ENCODE measurements around the gene HILPDA.

DNA sequence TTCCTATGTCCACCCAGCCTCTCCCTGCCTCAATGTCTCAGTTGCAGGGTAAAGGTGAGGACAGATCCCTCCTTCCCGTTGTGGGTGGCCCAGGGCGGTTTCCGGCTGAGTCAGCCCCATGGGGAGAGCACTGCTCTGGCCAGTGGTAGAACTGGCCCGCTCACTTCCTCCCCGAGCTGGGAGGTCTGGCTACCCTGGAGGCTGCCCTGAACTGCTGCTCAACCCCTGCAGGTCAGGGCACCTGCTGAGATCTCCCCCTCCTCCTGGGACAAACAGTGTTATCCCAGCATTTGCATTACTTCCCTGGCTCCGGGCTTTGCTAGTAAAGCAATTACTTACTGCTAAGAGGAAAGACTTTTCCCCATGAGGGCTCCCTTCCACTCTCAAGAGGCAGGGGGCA, 24.5 kb upstream of the HILPDA start:
- TF ChIP-seq, protein P1, sequence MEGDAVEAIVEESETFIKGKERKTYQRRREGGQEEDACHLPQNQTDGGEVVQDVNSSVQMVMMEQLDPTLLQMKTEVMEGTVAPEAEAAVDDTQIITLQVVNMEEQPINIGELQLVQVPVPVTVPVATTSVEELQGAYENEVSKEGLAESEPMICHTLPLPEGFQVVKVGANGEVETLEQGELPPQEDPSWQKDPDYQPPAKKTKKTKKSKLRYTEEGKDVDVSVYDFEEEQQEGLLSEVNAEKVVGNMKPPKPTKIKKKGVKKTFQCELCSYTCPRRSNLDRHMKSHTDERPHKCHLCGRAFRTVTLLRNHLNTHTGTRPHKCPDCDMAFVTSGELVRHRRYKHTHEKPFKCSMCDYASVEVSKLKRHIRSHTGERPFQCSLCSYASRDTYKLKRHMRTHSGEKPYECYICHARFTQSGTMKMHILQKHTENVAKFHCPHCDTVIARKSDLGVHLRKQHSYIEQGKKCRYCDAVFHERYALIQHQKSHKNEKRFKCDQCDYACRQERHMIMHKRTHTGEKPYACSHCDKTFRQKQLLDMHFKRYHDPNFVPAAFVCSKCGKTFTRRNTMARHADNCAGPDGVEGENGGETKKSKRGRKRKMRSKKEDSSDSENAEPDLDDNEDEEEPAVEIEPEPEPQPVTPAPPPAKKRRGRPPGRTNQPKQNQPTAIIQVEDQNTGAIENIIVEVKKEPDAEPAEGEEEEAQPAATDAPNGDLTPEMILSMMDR (conservative IDR thresholded peaks at IDR 0.05; ENCODE audit: low read depth, low read length), result no peak
- TF ChIP-seq RFX5 (IDR thresholded peaks at IDR 0.05; ENCODE audit: low read depth, low read length) (no peak), CHD1 (IDR thresholded peaks at IDR 0.05; ENCODE audit: low read depth, low read length) (no peak), POLR2A (IDR thresholded peaks at IDR 0.05; ENCODE audit: low read depth, low read length) (no peak), MXI1 (IDR thresholded peaks at IDR 0.05; ENCODE audit: borderline replicate concordance, low read depth, low read length) (no peak), MAFK (IDR thresholded peaks at IDR 0.05; ENCODE audit: low read depth, low read length) (no peak), RAD21 (IDR thresholded peaks at IDR 0.05; ENCODE audit: low read length) (no peak)
- TF ChIP-seq, protein P2, sequence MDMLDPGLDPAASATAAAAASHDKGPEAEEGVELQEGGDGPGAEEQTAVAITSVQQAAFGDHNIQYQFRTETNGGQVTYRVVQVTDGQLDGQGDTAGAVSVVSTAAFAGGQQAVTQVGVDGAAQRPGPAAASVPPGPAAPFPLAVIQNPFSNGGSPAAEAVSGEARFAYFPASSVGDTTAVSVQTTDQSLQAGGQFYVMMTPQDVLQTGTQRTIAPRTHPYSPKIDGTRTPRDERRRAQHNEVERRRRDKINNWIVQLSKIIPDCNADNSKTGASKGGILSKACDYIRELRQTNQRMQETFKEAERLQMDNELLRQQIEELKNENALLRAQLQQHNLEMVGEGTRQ (IDR thresholded peaks at IDR 0.05; ENCODE audit: low read depth, low read length), result no peak

Data from IMR-90 (cell line).